GM21529 (cell line): ENCODE measurements around the gene SMIM7.

ENCODE experiments used
- ATAC-seq: cut with Tn5 transposase; IDR thresholded peaks from one replicate; pipeline ENCODE4 v1.9.1; 2021; ENCODE audit not compliant: unreplicated experiment

The SMIM7 gene

DNA sequence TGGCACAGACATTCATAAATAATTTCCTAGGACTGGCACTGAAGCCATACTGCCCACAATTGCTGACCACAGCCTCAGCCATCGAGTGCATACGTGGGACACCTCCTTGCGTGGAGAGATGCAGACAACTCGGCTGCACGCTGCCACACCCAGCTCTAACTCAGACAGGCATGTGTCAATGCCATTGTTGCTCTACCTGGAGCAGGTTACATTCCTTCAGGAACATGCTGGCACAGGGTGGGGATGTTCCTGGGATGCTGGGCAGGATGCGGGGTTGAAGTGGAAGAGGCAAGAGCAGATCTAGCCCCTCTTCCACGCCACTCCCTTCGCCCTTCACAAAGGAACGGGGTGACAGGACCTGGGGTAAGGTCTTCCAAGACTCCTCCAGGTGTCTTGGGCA, 63.5 kb downstream of the SMIM7 start:
- ATAC-seq: no peak
